ENCODE results near the gene COBLL1.
A peak's percentile ranks its signal among the peaks of the same experiment; 100 is the strongest.
"Not testable (repeated sequence)": the region's sequence is repeated elsewhere in the genome, so short reads cannot be mapped to it uniquely, and the experiment has no call there.

The COBLL1 gene

GRCh38 chr2:164714471-164714870 is 127.2 kb downstream of the COBLL1 start:
- TF ChIP-seq, protein P1, sequence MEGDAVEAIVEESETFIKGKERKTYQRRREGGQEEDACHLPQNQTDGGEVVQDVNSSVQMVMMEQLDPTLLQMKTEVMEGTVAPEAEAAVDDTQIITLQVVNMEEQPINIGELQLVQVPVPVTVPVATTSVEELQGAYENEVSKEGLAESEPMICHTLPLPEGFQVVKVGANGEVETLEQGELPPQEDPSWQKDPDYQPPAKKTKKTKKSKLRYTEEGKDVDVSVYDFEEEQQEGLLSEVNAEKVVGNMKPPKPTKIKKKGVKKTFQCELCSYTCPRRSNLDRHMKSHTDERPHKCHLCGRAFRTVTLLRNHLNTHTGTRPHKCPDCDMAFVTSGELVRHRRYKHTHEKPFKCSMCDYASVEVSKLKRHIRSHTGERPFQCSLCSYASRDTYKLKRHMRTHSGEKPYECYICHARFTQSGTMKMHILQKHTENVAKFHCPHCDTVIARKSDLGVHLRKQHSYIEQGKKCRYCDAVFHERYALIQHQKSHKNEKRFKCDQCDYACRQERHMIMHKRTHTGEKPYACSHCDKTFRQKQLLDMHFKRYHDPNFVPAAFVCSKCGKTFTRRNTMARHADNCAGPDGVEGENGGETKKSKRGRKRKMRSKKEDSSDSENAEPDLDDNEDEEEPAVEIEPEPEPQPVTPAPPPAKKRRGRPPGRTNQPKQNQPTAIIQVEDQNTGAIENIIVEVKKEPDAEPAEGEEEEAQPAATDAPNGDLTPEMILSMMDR (IDR thresholded peaks at IDR 0.05; ENCODE audit: poor library complexity, severe bottlenecking): no peak
- Histone ChIP-seq H3K36me3 (ENCODE audit: low read depth) (peaks cover 19% of the 10 kb centered on the region), H3K9me3 (ENCODE audit: severe bottlenecking) (no peaks in the 10 kb centered on the region), H3K4me3 (ENCODE audit: severe bottlenecking) (no peak overlapping the region), H3K4me1 (ENCODE audit: insufficient read depth, poor library complexity, severe bottlenecking) (peaks cover 7% of the 10 kb centered on the region), H3K27ac (ENCODE audit: poor library complexity, severe bottlenecking) (no peak overlapping the region), H3K27me3 (ENCODE audit: insufficient read depth, poor library complexity, severe bottlenecking) (no peaks in the 10 kb centered on the region)
- ATAC-seq (ENCODE audit: low read depth) (no peak), DNase-seq (ENCODE audit: low spot score) (no peak)

DNA sequence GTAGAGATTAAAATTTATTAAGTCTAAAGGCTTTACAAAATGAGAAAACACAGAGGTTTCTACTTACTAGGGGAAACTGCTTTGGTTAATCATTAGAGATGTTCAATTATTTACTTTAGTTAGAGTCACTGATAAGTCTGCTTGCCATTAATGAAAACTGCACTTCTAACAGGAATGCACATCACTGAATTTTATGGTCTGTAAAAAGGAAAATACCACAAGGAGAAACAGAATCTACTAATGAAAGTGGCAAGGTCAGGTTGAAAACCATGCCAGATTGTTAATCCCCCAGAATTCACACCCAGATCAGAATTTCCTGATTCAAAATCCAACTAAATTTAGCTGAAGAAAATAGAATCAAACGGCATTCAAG is 129.9 kb downstream of the COBLL1 start:
- Histone ChIP-seq H3K9me3 (ENCODE audit: severe bottlenecking) (no peaks in the 10 kb centered on the region), H3K36me3 (ENCODE audit: low read depth) (peaks cover 8% of the 10 kb centered on the region), H3K4me1 (ENCODE audit: insufficient read depth, poor library complexity, severe bottlenecking) (peaks cover under 1% of the 10 kb centered on the region), H3K4me3 (ENCODE audit: severe bottlenecking) (no peak overlapping the region), H3K27me3 (ENCODE audit: insufficient read depth, poor library complexity, severe bottlenecking) (no peaks in the 10 kb centered on the region), H3K27ac (ENCODE audit: poor library complexity, severe bottlenecking) (no peak overlapping the region)
- TF ChIP-seq, protein P1 (IDR thresholded peaks at IDR 0.05; ENCODE audit: poor library complexity, severe bottlenecking): no peak
- ATAC-seq (ENCODE audit: low read depth) (no peak), DNase-seq (ENCODE audit: low spot score) (no peak)

- no peak for ATAC-seq (ENCODE audit: low read depth)
- H3K4me1 ChIP-seq (ENCODE audit: insufficient read depth, poor library complexity, severe bottlenecking): peaks cover 5% of the 10 kb centered on the region
Measured at GRCh38 chr2:164710837-164711765, 130.5 kb downstream of the COBLL1 start.

GRCh38 chr2:164710252-164710836 is 131.3 kb downstream of the COBLL1 start:
- not testable (repeated sequence) for H3K9me3 ChIP-seq (ENCODE audit: severe bottlenecking); H3K36me3 ChIP-seq (ENCODE audit: low read depth); H3K27me3 ChIP-seq (ENCODE audit: insufficient read depth, poor library complexity, severe bottlenecking); H3K27ac ChIP-seq (ENCODE audit: poor library complexity, severe bottlenecking); H3K4me3 ChIP-seq (ENCODE audit: severe bottlenecking); H3K4me1 ChIP-seq (ENCODE audit: insufficient read depth, poor library complexity, severe bottlenecking); DNase-seq (ENCODE audit: low spot score)
- ATAC-seq (ENCODE audit: low read depth): peak; percentile 59; the same call in 1 of the 3 replicates

More at GRCh38 chr2:164710837-164711765, 130.5 kb downstream of the COBLL1 start:
- TF ChIP-seq, protein P1 (IDR thresholded peaks at IDR 0.05; ENCODE audit: poor library complexity, severe bottlenecking): no peak
- H3K27me3 ChIP-seq (ENCODE audit: insufficient read depth, poor library complexity, severe bottlenecking): no peaks in the 10 kb centered on the region
- no peak for DNase-seq (ENCODE audit: low spot score)
- no peak overlapping the region for H3K27ac ChIP-seq (ENCODE audit: poor library complexity, severe bottlenecking)
- no peaks in the 10 kb centered on the region for H3K9me3 ChIP-seq (ENCODE audit: severe bottlenecking)
- H3K36me3 ChIP-seq (ENCODE audit: low read depth): peaks cover 2% of the 10 kb centered on the region; the same call in 1 of the 2 replicates
- no peak overlapping the region for H3K4me3 ChIP-seq (ENCODE audit: severe bottlenecking)

- Histone ChIP-seq H3K36me3 (ENCODE audit: low read depth) (peaks cover 9% of the 10 kb centered on the region), H3K4me1 (ENCODE audit: insufficient read depth, poor library complexity, severe bottlenecking) (peaks cover 5% of the 10 kb centered on the region), H3K27ac (ENCODE audit: poor library complexity, severe bottlenecking) (no peak overlapping the region), H3K9me3 (ENCODE audit: severe bottlenecking) (no peaks in the 10 kb centered on the region), H3K4me3 (ENCODE audit: severe bottlenecking) (no peak overlapping the region), H3K27me3 (ENCODE audit: insufficient read depth, poor library complexity, severe bottlenecking) (no peaks in the 10 kb centered on the region)
- TF ChIP-seq, protein P1 (IDR thresholded peaks at IDR 0.05; ENCODE audit: poor library complexity, severe bottlenecking): no peak
- ATAC-seq (ENCODE audit: low read depth): peak; percentile 86
- no peak for DNase-seq (ENCODE audit: low spot score)
Measured at GRCh38 chr2:164706522-164706921, 135.1 kb downstream of the COBLL1 start.

Data from RWPE2 (cell line).